RKO (cell line): ENCODE measurements around the gene RNF113B.

Source experiments
- DNase-seq: peaks from one replicate; pipeline ENCODE4 v3.0.0-alpha.2; 2016; ENCODE audit warnings: low spot score

RNF113B gene

GRCh38 chr13:98141091-98141490, 36.0 kb downstream of the RNF113B start:
- no peak for DNase-seq

- no peak for DNase-seq
These were observed 42.2 kb downstream of the RNF113B start for GRCh38 chr13:98134901-98135300.

- DNase-seq: no peak
These were observed 43.1 kb downstream of the RNF113B start for GRCh38 chr13:98133946-98134345.

- DNase-seq: peak; percentile 56
These were observed 47.9 kb downstream of the RNF113B start for GRCh38 chr13:98129059-98129746.
